Measurements from ENCODE around the gene HCN1.

- TF ChIP-seq MTF2 (CRISPR knock-in tag; IDR thresholded peaks at IDR 0.05; ENCODE audit: borderline replicate concordance) (no peak), ZNF24 (IDR thresholded peaks at IDR 0.05) (no peak), ARID3A (IDR thresholded peaks at IDR 0.05; ENCODE audit: low read depth, low read length) (no peak), ZNF569 (CRISPR knock-in tag; IDR thresholded peaks at IDR 0.05; ENCODE audit: borderline replicate concordance) (no peak), CTCF (CRISPR knock-in tag; IDR thresholded peaks at IDR 0.05) (no peak), SIN3B (IDR thresholded peaks at IDR 0.05; ENCODE audit: low read length) (no peak), ZNF503 (CRISPR knock-in tag; IDR thresholded peaks at IDR 0.05) (no peak), RBAK (CRISPR knock-in tag; IDR thresholded peaks at IDR 0.05) (no peak)
- TF ChIP-seq, protein P1, sequence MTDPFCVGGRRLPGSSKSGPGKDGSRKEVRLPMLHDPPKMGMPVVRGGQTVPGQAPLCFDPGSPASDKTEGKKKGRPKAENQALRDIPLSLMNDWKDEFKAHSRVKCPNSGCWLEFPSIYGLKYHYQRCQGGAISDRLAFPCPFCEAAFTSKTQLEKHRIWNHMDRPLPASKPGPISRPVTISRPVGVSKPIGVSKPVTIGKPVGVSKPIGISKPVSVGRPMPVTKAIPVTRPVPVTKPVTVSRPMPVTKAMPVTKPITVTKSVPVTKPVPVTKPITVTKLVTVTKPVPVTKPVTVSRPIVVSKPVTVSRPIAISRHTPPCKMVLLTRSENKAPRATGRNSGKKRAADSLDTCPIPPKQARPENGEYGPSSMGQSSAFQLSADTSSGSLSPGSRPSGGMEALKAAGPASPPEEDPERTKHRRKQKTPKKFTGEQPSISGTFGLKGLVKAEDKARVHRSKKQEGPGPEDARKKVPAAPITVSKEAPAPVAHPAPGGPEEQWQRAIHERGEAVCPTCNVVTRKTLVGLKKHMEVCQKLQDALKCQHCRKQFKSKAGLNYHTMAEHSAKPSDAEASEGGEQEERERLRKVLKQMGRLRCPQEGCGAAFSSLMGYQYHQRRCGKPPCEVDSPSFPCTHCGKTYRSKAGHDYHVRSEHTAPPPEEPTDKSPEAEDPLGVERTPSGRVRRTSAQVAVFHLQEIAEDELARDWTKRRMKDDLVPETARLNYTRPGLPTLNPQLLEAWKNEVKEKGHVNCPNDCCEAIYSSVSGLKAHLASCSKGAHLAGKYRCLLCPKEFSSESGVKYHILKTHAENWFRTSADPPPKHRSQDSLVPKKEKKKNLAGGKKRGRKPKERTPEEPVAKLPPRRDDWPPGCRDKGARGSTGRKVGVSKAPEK (CRISPR knock-in tag; IDR thresholded peaks at IDR 0.05; ENCODE audit: borderline replicate concordance) = no peak
- TF ChIP-seq, protein P2, sequence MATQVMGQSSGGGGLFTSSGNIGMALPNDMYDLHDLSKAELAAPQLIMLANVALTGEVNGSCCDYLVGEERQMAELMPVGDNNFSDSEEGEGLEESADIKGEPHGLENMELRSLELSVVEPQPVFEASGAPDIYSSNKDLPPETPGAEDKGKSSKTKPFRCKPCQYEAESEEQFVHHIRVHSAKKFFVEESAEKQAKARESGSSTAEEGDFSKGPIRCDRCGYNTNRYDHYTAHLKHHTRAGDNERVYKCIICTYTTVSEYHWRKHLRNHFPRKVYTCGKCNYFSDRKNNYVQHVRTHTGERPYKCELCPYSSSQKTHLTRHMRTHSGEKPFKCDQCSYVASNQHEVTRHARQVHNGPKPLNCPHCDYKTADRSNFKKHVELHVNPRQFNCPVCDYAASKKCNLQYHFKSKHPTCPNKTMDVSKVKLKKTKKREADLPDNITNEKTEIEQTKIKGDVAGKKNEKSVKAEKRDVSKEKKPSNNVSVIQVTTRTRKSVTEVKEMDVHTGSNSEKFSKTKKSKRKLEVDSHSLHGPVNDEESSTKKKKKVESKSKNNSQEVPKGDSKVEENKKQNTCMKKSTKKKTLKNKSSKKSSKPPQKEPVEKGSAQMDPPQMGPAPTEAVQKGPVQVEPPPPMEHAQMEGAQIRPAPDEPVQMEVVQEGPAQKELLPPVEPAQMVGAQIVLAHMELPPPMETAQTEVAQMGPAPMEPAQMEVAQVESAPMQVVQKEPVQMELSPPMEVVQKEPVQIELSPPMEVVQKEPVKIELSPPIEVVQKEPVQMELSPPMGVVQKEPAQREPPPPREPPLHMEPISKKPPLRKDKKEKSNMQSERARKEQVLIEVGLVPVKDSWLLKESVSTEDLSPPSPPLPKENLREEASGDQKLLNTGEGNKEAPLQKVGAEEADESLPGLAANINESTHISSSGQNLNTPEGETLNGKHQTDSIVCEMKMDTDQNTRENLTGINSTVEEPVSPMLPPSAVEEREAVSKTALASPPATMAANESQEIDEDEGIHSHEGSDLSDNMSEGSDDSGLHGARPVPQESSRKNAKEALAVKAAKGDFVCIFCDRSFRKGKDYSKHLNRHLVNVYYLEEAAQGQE (IDR thresholded peaks at IDR 0.05; ENCODE audit: borderline replicate concordance in 1 of 2, low read depth in 1 of 2, low read length in 2 of 2) = no peak
Observed at GRCh38 chr5:45385321-45386058, 310.7 kb downstream of the HCN1 start.

Measured in HepG2 (cell line).